Lower leg skin (tissue), 4 donors: Measurements from ENCODE around the gene ZNF514. TPM values are rescaled to one million over a fixed set of nuclear protein-coding genes. Genes with fewer than 3 reads are reported as not detected.

Source experiments
- DNase-seq, 2 donors: peaks; one replicate each; pipeline ENCODE4 v3.0.0-alpha.2; 2019; ENCODE audit warnings: low spot score in 2 of 2
- H3K4me3 ChIP-seq: fragments of 200-600 bp; sonication (generic); 2 replicates; pipeline ENCODE4 v1.5.1; 2017; ENCODE audit warnings: mild to moderate bottlenecking, low read depth; ENCODE audit not compliant: poor library complexity, severe bottlenecking
- CTCF ChIP-seq, 3 donors: fragments of 450-650 bp; IDR thresholded peaks; one replicate each; pipeline ENCODE4 v1.5.1; 2016; ENCODE audit warnings: antibody characterized with exemption in 3 of 3, mild to moderate bottlenecking in 3 of 3, moderate library complexity in 2 of 3
- POLR2A ChIP-seq, 2 donors: fragments of 450-650 bp; IDR thresholded peaks; one replicate each; pipeline ENCODE4 v1.6.1; 2016 to 2017; ENCODE audit warnings: antibody characterized with exemption in 2 of 2, mild to moderate bottlenecking in 1 of 2, moderate library complexity in 1 of 2
- WGBS, 2 donors: methylation state at CpG; one replicate each; pipeline ENCODE4 v1.1.5; 2018; 5-methylcytosine and 5-hydroxymethylcytosine counted together
- intact Hi-C: fragments of 100-400 bp; cut with DNase I; formaldehyde crosslinking; loops from one replicate; pipeline ENCODE4 v1.15.0; 2023; ENCODE audit warnings: low total_unique reads
- total RNA-seq, 4 donors: library from RNA; depleted of rRNA; stranded (reverse); fragments of >200 nt; gene quantifications; one replicate each; pipeline ENCODE4 v1.1.0, GENCODE V29; 2016

The ZNF514 gene
- total RNA-seq, 4 donors from 2014 or later = 6.2 to 20.5 (median 14.2) TPM

GRCh38 chr2:95174031-95174542 lies 14.4 kb upstream of the ZNF514 start:
- 93 to 94% methylated on average over 2 of the region's 2 CpGs for WGBS, 2 donors
- no peak for DNase-seq
- TF ChIP-seq POLR2A (IDR thresholded peaks at IDR 0.05) (no peak), CTCF (IDR thresholded peaks at IDR 0.05) (no peak)
- no peak overlapping the region for H3K4me3 ChIP-seq
- intact Hi-C loops = no loop called here

GRCh38 chr2:95171902-95172301 lies 12.3 kb upstream of the ZNF514 start:
- TF ChIP-seq POLR2A (IDR thresholded peaks at IDR 0.05) (no peak), CTCF (IDR thresholded peaks at IDR 0.05) (no peak)
- 68 to 76% methylated on average over 7 of the region's 7 CpGs for WGBS, 2 donors
- intact Hi-C loops = no loop called here
- no peak for DNase-seq
- no peak overlapping the region for H3K4me3 ChIP-seq

- 8 to 10% methylated on average over 16 of the region's 16 CpGs for WGBS, 2 donors
Measured at GRCh38 chr2:95166065-95166763, 6.6 kb upstream of the ZNF514 start.

GRCh38 chr2:95165371-95166064 lies 5.9 kb upstream of the ZNF514 start, which contains the start of gene ZNF2:
TSS of gene ZNF2 (plus strand) at chr2:95165809. CDS start at chr2:95176227, 10,418 bp downstream.
- peak within 1 kb of the TSS; percentile 67 for H3K4me3 ChIP-seq
- TF ChIP-seq POLR2A (IDR thresholded peaks at IDR 0.05) (no peak), CTCF (IDR thresholded peaks at IDR 0.05) (no peak)
- intact Hi-C loops = no loop called here
- WGBS, 2 donors = 0 to 1% methylated on average over 49 of the region's 56 CpGs
- peak; percentile 97 to 99 for DNase-seq

More at GRCh38 chr2:95166065-95166763, 6.6 kb upstream of the ZNF514 start:
- intact Hi-C loops = no loop called here
- no peak for DNase-seq
- TF ChIP-seq CTCF (IDR thresholded peaks at IDR 0.05) (no peak), POLR2A (IDR thresholded peaks at IDR 0.05) (no peak)
- peak overlapping the region; percentile 67 for H3K4me3 ChIP-seq

GRCh38 chr2:95165030-95165370 lies 5.4 kb upstream of the ZNF514 start:
- TF ChIP-seq POLR2A (IDR thresholded peaks at IDR 0.05) (no peak), CTCF (IDR thresholded peaks at IDR 0.05) (no peak)
- WGBS, 2 donors = 0 to 1% methylated on average over 9 of the region's 9 CpGs
- intact Hi-C loops = no loop called here
- H3K4me3 ChIP-seq = peak overlapping the region; percentile 45
- no peak for DNase-seq
